Uterus (tissue), 2 donors: ENCODE data around the gene FBXW2.

Experiments used
- POLR2A ChIP-seq, 2 donors: fragments of 450-650 bp; IDR thresholded peaks; one replicate each; pipeline ENCODE4 v1.6.1; 2016; ENCODE audit warnings: antibody characterized with exemption in 2 of 2, mild to moderate bottlenecking in 1 of 2, moderate library complexity in 1 of 2
- TF ChIP-seq, protein P1 (sequence below), 4 experiments: fragments of 200-600 bp in 2 of 4; fragments of 450-650 bp in 2 of 4; sonication (generic) in 2 of 4; IDR thresholded peaks; one replicate each; pipeline ENCODE4 v1.5.1; 2016 to 2019; ENCODE audit warnings: antibody characterized with exemption in 4 of 4, mild to moderate bottlenecking in 2 of 4, moderate library complexity in 1 of 4

- TF ChIP-seq, protein P1, sequence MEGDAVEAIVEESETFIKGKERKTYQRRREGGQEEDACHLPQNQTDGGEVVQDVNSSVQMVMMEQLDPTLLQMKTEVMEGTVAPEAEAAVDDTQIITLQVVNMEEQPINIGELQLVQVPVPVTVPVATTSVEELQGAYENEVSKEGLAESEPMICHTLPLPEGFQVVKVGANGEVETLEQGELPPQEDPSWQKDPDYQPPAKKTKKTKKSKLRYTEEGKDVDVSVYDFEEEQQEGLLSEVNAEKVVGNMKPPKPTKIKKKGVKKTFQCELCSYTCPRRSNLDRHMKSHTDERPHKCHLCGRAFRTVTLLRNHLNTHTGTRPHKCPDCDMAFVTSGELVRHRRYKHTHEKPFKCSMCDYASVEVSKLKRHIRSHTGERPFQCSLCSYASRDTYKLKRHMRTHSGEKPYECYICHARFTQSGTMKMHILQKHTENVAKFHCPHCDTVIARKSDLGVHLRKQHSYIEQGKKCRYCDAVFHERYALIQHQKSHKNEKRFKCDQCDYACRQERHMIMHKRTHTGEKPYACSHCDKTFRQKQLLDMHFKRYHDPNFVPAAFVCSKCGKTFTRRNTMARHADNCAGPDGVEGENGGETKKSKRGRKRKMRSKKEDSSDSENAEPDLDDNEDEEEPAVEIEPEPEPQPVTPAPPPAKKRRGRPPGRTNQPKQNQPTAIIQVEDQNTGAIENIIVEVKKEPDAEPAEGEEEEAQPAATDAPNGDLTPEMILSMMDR (IDR thresholded peaks at IDR 0.05): no peak
- no peak for TF ChIP-seq POLR2A (IDR thresholded peaks at IDR 0.05)
Measured at GRCh38 chr9:120741701-120742100, 51.5 kb downstream of the FBXW2 start.
